NOMO-1 (cell line): ENCODE data around the gene FHIP1A.

Source experiments
- DNase-seq, 2 experiments: peaks; one replicate each; lab custom pipeline; 2025; ENCODE audit not compliant: unreplicated experiment in 2 of 2; lab: John Stamatoyannopoulos, UW

FHIP1A gene

DNA sequence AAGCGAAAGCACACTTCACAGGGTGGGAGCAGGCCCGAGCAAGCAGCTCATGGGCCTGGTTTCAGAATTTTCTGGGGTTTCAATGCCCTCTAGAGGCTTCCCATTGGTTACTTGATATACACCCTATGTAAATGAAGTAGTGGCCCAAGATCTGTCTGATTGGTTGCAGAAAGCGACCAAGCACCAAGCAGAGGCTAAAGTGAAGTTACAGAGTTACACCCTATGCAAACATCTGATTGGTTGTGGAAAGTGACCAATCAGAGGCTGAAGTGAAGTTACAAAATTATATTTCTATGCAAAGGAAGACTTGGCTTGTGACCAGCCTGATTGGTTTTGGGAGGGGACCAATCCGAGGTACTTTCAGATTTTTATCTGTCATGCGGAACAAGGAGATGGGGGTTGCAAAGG, 8.2 kb downstream of the FHIP1A start:
- no peak for DNase-seq

GRCh38 chr4:151417766-151418376, 8.9 kb downstream of the FHIP1A start:
- no peak for DNase-seq

DNA sequence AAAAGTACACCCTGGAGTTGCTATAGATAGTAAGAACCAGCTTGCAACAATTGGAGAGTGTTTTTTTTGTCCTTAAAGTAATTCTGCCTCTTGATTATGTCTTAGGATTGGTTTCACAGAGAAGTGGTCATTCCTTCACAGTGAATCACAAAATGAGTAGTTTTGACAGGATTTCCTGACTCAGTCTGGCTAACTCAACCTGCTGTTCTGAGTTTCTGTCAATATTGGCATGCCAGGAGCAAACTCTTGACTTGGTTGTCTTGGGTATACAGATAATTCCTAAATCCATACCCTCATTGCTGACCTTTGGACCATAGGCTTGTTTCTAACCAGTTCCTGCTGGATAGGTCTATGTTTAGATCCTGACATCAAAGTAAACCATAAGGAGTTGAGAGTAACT, 9.4 kb downstream of the FHIP1A start:
- DNase-seq = no peak

DNA sequence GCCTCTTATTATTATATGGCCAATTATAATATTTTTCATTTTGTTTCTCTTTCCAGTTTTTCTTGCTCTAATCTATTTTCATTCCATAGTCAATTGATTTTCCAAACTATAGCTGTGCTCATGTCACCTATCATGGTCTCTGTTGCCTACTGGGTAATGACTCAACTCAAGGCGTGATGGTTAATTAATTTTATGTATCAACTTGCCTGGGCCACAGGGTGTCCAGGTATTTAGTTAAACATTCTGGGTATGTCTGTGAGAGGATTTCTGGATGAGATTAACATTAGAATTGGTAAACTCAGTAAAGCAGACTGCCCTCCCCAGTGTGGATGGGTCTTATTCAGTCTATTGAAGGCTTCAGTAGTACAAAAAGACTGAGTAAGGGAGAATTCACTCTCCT, 9.9 kb downstream of the FHIP1A start:
- no peak for DNase-seq

GRCh38 chr4:151420250-151420807, 11.4 kb downstream of the FHIP1A start:
- DNase-seq = peak in 1 of 2 experiments; percentile 47

DNA sequence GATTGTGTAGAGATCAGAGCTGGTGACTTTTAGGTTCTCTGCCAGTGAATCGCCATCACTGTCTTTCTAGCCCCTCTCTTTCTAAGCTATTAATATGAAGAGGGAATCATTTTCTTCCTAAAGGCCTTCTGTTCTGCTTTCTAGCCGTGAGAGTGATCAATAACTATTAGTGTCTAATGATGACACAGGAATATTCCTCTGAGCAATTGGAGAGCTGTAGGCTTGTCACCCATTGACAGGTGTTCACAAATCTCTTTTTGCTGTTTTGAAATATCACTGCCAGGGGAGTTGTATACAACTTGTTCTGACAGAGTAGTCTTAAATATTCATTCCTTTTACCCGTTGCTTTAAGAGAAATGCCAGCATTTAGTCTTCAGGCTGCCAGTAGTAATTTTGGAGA, 13.9 kb downstream of the FHIP1A start:
- DNase-seq = no peak

GRCh38 chr4:151426513-151426912, 17.5 kb downstream of the FHIP1A start:
- no peak for DNase-seq

DNA sequence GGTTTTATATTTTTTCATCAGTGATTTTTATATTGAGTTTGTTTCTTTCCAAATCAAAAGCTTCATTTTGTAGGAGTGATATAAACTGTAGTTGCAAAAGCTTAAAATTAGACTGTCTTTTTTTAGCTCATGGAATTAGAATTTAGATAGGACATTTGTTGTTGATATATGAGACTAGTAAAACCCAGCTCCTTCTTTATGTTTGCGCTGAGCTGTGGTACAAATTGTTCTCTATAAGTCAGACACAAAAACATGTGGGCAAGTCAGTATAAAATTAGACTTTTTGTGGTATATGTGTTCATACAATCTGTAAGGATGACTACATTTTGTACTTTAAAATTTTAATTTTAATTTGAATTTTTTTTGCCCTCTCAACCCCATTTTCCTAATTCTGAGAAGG, 18.3 kb downstream of the FHIP1A start:
- DNase-seq = no peak

DNA sequence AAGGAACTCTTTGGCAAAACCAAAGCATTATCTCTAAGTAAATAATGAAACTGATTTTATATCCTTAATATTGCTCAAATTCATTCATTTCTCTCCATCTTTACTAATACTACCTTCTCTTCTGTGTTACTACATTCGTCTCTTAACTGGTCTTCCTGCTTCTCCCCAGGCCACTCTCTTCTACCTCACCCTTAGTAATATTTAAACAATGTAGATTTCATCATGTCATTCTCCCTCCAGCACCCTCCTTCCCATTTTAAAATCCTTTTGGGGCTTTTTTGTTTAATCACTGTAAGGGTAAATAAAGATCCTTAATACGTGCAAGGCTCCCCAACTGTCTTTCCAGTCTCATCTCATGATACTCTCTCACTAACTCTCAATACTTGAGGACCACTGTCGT, 19.4 kb downstream of the FHIP1A start:
- DNase-seq = no peak

DNA sequence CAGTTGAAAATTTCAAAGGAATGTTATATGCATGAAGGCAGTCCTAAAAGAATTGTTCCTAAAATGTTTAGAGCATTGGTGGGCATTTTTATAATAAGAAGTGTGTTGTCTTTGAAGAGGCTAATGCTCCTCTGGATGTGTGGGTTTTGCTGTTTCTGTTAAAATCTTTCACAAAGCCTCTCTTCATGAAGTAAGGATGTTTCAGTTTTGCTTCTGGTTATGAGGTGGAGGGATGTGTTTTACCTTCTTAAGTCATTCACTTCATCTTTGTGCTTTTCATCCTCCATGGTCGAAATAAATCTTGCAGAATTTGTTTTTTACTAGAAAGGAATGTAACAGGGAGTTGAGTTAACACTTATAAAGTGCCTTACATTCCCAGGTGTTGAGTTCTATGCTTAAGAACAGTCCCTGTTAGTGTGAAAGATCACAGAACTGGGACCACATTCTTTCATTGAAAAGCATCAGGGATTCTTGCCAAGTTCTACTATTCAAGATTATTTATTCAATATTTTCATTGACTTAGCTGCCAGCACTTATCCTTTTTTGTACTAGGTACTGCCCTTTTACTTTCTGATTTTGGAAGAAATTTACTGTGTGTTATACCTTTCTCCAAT, 21.1 kb downstream of the FHIP1A start:
- DNase-seq = no peak

DNA sequence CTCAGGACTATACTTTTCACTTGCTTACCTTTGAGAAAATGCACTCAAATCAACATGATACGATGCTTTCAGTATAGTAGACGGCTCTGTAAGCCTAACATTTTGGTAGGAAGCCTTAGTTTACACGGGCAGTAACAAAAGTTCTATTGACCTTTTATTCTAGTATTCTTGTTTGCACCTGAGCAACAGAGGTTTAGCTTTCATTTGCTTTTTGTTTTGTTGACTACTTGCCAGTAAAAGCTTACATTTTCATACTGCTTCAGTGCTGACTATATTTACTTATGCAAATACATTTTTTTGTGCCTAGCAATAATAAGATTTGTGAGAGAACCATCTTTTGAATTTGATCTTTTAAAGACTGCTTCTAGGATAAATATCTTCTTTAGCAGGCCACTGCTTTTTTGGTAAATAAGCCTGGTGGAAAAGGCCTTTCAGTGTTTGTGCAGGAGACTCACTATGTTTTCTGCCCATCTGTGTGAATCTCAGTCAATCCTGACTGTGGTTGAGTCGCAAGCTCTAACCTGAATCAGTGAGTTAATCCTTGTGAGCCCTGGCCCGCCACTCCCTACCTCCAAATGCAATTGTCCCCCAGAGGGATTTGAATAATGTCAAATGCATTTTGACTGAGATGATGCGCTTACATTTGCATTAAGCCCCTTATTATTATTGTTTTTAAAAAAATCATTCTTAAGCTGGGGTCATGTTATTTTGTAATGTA, 21.9 kb downstream of the FHIP1A start:
- DNase-seq = no peak

DNA sequence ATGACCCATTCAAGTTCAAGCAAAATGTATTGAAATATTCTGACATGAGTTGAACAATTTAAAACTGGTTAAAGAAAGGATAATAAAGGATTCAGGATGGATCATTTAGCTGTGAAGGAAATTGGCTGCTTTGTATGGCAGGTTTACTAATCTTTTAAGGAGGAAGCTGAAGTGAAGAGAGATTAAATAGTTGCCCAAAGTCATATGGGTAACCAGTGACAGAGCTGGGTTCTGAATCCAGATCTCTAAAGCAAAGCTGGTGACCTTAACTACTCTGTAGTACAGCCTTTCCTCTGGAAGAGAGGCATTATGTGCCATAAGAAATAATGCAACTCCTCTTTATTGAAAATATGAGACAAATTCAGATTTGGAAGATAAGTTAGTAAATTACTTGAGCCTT, 22.8 kb downstream of the FHIP1A start:
- no peak for DNase-seq

- no peak for DNase-seq
These were observed 23.7 kb downstream of the FHIP1A start for GRCh38 chr4:151432654-151433053.

GRCh38 chr4:151434183-151434860, 25.3 kb downstream of the FHIP1A start:
- DNase-seq = no peak

GRCh38 chr4:151436093-151436518, 27.1 kb downstream of the FHIP1A start:
- no peak for DNase-seq

GRCh38 chr4:151437505-151437904, 28.5 kb downstream of the FHIP1A start:
- DNase-seq = no peak

DNA sequence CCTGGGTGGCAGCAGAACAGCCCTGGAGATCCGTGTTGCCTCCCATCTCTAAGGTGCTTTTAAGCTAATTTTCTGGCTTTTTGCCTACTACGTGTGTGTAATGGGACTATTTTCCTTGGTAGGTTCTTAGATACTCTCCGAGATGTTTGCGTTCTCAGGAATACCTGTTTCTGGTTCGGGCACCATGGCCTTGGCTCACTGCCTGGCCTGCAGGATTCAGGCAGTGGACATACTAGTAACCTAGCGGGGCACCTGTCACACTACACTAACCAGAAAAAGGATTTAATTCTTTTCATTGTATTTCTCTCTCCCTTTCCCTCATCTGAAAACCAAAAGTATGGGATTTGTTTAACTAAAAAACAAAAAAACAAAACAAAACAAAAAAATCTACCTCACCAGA, 29.2 kb downstream of the FHIP1A start:
- no peak for DNase-seq

GRCh38 chr4:151439320-151439719, 30.3 kb downstream of the FHIP1A start:
- no peak for DNase-seq

DNA sequence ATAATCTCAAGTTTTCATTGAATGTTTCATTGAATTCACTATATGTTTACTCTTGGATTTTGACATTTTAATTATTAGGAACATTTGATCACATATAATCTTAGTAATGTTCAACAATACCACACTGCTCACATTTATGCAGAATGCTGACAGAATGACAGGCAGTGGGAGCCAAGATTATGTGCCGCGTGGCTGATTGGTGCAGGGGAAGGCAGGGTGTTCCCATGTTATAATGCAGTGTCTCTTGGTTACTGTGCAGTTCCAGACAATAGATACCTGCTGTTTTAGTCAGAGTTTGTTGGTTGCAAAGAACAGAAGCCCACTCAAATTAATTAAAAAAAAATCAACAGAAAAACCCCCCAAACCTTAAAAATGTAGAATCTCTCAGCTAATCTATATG, 33.0 kb downstream of the FHIP1A start:
- DNase-seq = no peak

- DNase-seq = no peak
These were observed 34.3 kb downstream of the FHIP1A start for GRCh38 chr4:151443247-151443646.

DNA sequence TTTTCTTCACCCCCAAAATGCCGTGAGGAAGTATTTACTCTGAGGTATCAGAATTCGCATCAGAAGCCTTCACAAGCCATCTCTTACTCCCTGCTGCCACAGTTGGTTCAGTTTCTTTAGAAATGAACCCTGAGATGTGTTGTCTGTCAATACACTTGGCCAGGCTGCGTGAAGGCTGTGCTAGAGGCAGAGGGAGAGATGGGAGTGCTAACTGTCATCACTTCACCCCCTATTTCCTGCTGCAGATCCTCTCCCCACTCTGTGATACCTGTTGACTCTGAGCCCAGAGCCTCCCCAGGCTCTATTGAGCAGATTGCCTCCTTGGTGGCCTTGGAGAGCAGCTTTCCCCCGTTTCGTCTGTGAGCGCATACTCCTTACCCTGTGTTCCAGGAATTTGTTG, 34.8 kb downstream of the FHIP1A start:
- no peak for DNase-seq
